Measurements from ENCODE around the gene SELENOP. TPM values are rescaled to one million over a fixed set of nuclear protein-coding genes. Genes with fewer than 3 reads are reported as not detected.
"Not testable (repeated sequence)": the region's sequence is repeated elsewhere in the genome, so short reads cannot be mapped to it uniquely, and the experiment has no call there.

Gene SELENOP
- 1.1 TPM for polyA plus RNA-seq (2012; ENCODE audit: insufficient read depth, insufficient read length)

- no peak for DNase-seq (ENCODE audit: low read depth, low spot score)
- H3K4me3 ChIP-seq (ENCODE audit: low read length), result no peak within 1 kb of the TSS
These were observed at the start of gene SELENOP for GRCh38 chr5:42811591-42812446. SELENOP (minus strand) TSS chr5:42811892; CDS start chr5:42808353, 3,539 bp downstream.

- H3K4me3 ChIP-seq (ENCODE audit: low read length), result no peak overlapping the region
- no peak for DNase-seq (ENCODE audit: low read depth, low spot score)
These were observed 47.0 kb upstream of the SELENOP start for GRCh38 chr5:42858687-42859086.

GRCh38 chr5:42858031-42858643 is 46.4 kb upstream of the SELENOP start:
- no peak for DNase-seq (ENCODE audit: low read depth, low spot score)

GRCh38 chr5:42855811-42856210 is 44.1 kb upstream of the SELENOP start:
- DNase-seq (ENCODE audit: low read depth, low spot score), result no peak
- H3K4me3 ChIP-seq (ENCODE audit: low read length), result no peak overlapping the region

More at GRCh38 chr5:42858031-42858643, 46.4 kb upstream of the SELENOP start:
- no peak overlapping the region for H3K4me3 ChIP-seq (ENCODE audit: low read length)

- H3K4me3 ChIP-seq (ENCODE audit: low read length), result no peak overlapping the region
- no peak for DNase-seq (ENCODE audit: low read depth, low spot score)
These were observed 43.7 kb upstream of the SELENOP start for GRCh38 chr5:42855386-42855785.

GRCh38 chr5:42854795-42855194 is 43.1 kb upstream of the SELENOP start:
- no peak overlapping the region for H3K4me3 ChIP-seq (ENCODE audit: low read length)
- no peak for DNase-seq (ENCODE audit: low read depth, low spot score)

GRCh38 chr5:42852826-42853225 is 41.1 kb upstream of the SELENOP start:
- DNase-seq (ENCODE audit: low read depth, low spot score), result no peak
- no peak overlapping the region for H3K4me3 ChIP-seq (ENCODE audit: low read length)

- DNase-seq (ENCODE audit: low read depth, low spot score), result no peak
- no peak overlapping the region for H3K4me3 ChIP-seq (ENCODE audit: low read length)
These were observed 39.8 kb upstream of the SELENOP start for GRCh38 chr5:42851481-42851880.

- no peak for DNase-seq (ENCODE audit: low read depth, low spot score)
- H3K4me3 ChIP-seq (ENCODE audit: low read length), result no peak overlapping the region
These were observed 36.9 kb upstream of the SELENOP start for GRCh38 chr5:42848545-42848944.

- DNase-seq (ENCODE audit: low read depth, low spot score); H3K4me3 ChIP-seq (ENCODE audit: low read length): not testable (repeated sequence)
These were observed 32.7 kb upstream of the SELENOP start for GRCh38 chr5:42844408-42844807.

- no peak for DNase-seq (ENCODE audit: low read depth, low spot score)
These were observed 32.1 kb upstream of the SELENOP start for GRCh38 chr5:42843675-42844292.

GRCh38 chr5:42842921-42843641 is 31.4 kb upstream of the SELENOP start:
- no peak for DNase-seq (ENCODE audit: low read depth, low spot score)
- H3K4me3 ChIP-seq (ENCODE audit: low read length), result no peak overlapping the region

More at GRCh38 chr5:42843675-42844292, 32.1 kb upstream of the SELENOP start:
- no peak overlapping the region for H3K4me3 ChIP-seq (ENCODE audit: low read length)

- peak; percentile 6 for DNase-seq (ENCODE audit: low read depth, low spot score)
- no peak overlapping the region for H3K4me3 ChIP-seq (ENCODE audit: low read length)
These were observed 29.3 kb upstream of the SELENOP start for GRCh38 chr5:42840842-42841567.

- DNase-seq (ENCODE audit: low read depth, low spot score), result no peak
- no peak overlapping the region for H3K4me3 ChIP-seq (ENCODE audit: low read length)
These were observed 28.6 kb upstream of the SELENOP start for GRCh38 chr5:42840269-42840668.

GRCh38 chr5:42839196-42839595 is 27.5 kb upstream of the SELENOP start:
- no peak for DNase-seq (ENCODE audit: low read depth, low spot score)
- H3K4me3 ChIP-seq (ENCODE audit: low read length), result no peak overlapping the region

- no peak overlapping the region for H3K4me3 ChIP-seq (ENCODE audit: low read length)
- DNase-seq (ENCODE audit: low read depth, low spot score), result no peak
These were observed 25.9 kb upstream of the SELENOP start for GRCh38 chr5:42837601-42838000.

GRCh38 chr5:42836070-42836769 is 24.5 kb upstream of the SELENOP start:
- no peak for DNase-seq (ENCODE audit: low read depth, low spot score)
- no peak overlapping the region for H3K4me3 ChIP-seq (ENCODE audit: low read length)

- H3K4me3 ChIP-seq (ENCODE audit: low read length), result no peak overlapping the region
- DNase-seq (ENCODE audit: low read depth, low spot score), result no peak
These were observed 20.4 kb upstream of the SELENOP start for GRCh38 chr5:42832060-42832459.

Measured in Jurkat, Clone E6-1 (cell line).